Fibroblast of villous mesenchyme (primary cell): ENCODE measurements around the gene CUEDC1. TPM values are rescaled to one million over a fixed set of nuclear protein-coding genes. Genes with fewer than 3 reads are reported as not detected.
A peak's percentile ranks its signal among the peaks of the same experiment; 100 is the strongest.

Experiments
- DNase-seq: peaks from one replicate; pipeline ENCODE4 v3.0.0-alpha.2; 2010; ENCODE audit warnings: low read depth
- H3K4me3 ChIP-seq: 2 replicates; pipeline ENCODE4 v1.5.1; 2011; ENCODE audit warnings: low read depth, mild to moderate bottlenecking, low read length
- CTCF ChIP-seq: IDR thresholded peaks from 2 replicates; pipeline ENCODE4 v1.5.1; 2012; ENCODE audit warnings: low read depth, mild to moderate bottlenecking, low read length; ENCODE audit not compliant: insufficient read depth
- total RNA-seq: library from RNA; depleted of rRNA; stranded (reverse); fragments of >200 nt; gene quantifications from 2 replicates; pipeline ENCODE4 v1.2.3, GENCODE V29; 2012

The CUEDC1 gene
- total RNA-seq, 1 donor, result 21.6 TPM

GRCh38 chr17:57874434-57875289 is 80.5 kb downstream of the CUEDC1 start:
- TF ChIP-seq CTCF, result no peak
- peak; percentile 96 for DNase-seq
- H3K4me3 ChIP-seq, result peak overlapping the region; percentile 12

DNA sequence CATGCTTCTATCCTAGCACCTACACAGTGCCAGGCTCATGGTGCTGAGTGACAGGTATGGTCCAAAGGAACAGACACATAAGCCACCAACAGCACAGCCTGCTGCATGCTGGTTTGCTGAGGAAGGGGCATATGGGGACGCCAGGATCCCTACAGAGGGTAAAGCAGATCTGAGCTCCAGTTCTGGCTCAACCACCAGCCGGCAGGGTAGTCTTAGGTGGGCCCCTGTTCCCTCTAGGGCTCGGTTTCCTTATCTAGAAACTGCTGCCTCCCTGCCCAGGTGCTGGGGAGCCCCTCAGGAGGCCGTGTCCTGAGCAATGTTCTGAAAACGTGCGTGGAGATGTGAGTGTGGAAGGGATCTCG is 81.2 kb downstream of the CUEDC1 start:
- DNase-seq, result no peak
- no peak overlapping the region for H3K4me3 ChIP-seq
- no peak for TF ChIP-seq CTCF

DNA sequence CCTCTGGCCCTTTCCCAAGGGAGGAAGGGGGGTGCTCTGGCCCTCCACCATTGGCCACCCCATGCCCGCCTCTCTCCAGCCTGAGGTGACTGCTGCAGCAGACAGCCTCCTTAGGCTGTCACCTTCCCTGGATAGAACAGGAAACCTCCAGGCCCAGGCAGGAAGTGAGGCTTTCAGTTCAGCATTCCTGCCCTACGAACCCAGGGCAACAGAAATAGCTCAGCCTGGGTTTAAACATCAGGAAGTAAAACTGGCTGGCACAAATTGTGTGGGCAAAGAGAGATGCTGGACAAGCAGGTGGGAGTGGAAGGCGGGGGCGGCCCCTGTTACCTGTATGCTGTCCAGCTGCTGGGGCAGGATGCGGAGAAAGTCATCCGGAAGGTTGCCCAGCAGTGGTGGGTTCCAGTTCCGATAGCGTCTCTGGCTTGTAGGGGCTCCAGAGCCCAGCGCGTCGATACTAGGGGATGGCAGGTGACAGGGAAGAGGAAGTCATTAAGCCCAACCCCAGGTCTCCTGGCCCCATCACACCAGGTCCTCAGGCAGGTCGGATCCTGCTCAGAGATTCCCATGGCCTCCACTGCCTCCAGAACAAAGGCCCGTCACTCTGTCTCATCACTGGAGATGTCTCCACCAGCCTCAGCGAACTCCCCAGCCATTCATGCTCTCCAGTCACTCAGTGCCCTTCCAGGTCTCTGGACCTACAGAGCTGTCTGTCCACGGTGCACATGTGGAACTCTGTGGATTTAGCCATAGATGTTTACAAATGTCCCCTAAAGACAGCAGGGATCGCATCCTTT is 81.8 kb downstream of the CUEDC1 start:
- H3K4me3 ChIP-seq, result no peak overlapping the region
- no peak for DNase-seq
- no peak for TF ChIP-seq CTCF

- no peak for TF ChIP-seq CTCF
- H3K4me3 ChIP-seq, result no peak overlapping the region
- DNase-seq, result no peak
Measured at GRCh38 chr17:57872536-57872935, 82.7 kb downstream of the CUEDC1 start.

DNA sequence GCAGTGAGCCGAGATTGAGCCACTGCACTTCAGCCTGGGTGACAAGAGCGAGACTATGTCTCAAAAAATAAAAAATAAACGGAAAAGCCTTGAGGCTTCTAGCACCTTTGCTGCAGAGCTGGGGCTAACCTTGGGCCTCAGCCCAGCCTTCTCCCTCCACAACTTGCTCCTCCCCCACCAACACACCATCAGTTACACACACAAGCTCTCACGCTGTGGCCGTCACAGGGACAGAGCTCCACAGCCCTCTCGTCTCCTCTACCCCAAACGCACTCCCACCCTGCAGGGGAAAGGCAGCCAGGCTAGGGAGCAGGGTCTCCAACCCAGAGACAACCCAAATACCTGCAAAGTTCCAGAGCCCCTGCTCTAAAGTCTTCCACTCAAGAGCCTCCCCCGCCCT is 83.3 kb downstream of the CUEDC1 start:
- no peak overlapping the region for H3K4me3 ChIP-seq
- no peak for TF ChIP-seq CTCF
- no peak for DNase-seq

DNA sequence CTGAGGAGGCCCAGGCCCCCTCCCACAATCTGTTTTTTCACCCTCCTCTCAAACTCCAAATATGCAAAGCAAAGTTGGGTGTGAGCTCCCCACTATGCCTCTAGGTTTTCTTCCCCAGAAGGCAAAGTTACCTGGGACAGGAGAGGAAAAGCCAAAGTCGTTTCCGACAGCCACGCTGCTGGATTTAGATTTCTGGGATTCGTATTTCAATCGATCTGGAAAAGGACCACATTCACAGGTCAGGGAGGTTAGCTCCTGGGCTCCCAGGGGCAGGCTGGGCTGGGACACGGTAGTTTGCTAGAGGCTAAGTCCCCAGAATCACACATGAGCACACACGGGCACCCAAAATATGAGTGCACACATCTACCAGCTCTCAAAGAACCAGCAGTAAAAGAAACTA is 84.1 kb downstream of the CUEDC1 start:
- H3K4me3 ChIP-seq, result no peak overlapping the region
- TF ChIP-seq CTCF, result no peak
- DNase-seq, result no peak
